DMS53 treated with DMSO at 0.1 percent for 48 hours (cell line): Measurements from ENCODE around the gene ZNF845.
"Not testable (repeated sequence)": the region's sequence is repeated elsewhere in the genome, so short reads cannot be mapped to it uniquely, and the experiment has no call there.

Experiments
- DNase-seq: peaks from one replicate; lab custom pipeline; 2025; ENCODE audit not compliant: unreplicated experiment; lab: John Stamatoyannopoulos, UW

ZNF845 gene

DNA sequence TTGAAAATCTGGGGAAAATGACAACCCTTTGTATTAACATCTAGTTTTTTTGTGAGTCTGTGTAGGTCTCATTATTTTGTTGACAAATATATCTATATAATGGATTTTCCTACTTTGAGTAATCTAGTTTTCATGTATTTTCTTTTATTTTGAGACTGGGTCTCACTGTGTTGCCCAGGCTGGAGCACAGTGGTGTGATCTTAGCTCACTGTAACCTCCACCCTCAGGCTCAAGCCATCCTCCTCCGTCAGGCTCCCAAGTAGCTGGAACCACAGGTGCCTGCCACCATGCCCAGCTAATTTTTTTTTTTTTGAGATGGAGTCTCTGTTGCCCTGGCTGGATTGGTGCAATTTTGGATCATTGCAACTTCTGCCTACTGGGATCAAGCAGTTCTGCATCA lies 41.2 kb downstream of the ZNF845 start:
- no peak for DNase-seq

DNA sequence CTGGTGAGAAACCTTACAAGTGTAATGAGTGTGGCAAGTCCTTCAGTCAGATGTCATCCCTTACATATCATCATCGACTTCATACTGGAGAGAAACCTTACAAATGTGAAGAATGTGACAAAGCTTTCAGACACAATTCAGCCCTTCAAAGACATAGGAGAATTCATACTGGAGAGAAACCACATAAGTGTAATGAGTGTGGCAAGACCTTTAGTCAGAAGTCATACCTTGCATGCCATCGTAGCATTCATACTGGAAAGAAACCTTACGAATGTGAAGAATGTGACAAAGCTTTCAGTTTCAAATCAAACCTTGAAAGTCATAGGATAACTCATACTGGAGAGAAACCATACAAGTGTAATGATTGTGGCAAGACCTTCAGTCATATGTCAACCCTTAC lies 47.8 kb downstream of the ZNF845 start:
- DNase-seq, result no peak

GRCh38 chr19:53388168-53388567 lies 54.6 kb downstream of the ZNF845 start:
- DNase-seq, result no peak

- DNase-seq, result no peak
These were observed 55.4 kb downstream of the ZNF845 start for GRCh38 chr19:53388904-53389303.

- no peak for DNase-seq
These were observed 56.0 kb downstream of the ZNF845 start for GRCh38 chr19:53389571-53389970.

- no peak for DNase-seq
These were observed 56.4 kb downstream of the ZNF845 start for GRCh38 chr19:53389978-53390377.

DNA sequence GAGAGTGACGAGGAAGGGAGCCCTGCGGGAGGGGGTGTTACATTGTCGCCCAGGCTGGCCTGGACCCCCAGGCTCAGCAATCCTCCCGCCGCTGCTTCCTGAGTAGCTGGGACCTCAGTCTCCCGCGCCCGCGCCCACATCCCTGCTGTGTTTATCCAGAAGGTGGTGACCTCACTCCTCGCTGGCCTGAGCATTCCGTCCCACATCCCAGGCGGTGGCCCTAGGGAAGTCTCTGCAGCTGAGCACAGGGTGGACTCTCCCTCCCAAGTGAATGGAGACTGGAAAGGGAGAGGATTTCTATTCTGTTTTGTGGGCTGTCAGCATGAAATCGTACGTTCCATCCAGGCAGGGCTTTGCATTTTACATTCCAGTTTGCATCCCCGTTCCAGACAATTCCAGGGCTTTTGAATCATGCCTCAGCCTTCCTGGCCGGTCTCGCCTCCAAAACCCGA lies 61.0 kb downstream of the ZNF845 start:
- DNase-seq, result peak; percentile 60

DNA sequence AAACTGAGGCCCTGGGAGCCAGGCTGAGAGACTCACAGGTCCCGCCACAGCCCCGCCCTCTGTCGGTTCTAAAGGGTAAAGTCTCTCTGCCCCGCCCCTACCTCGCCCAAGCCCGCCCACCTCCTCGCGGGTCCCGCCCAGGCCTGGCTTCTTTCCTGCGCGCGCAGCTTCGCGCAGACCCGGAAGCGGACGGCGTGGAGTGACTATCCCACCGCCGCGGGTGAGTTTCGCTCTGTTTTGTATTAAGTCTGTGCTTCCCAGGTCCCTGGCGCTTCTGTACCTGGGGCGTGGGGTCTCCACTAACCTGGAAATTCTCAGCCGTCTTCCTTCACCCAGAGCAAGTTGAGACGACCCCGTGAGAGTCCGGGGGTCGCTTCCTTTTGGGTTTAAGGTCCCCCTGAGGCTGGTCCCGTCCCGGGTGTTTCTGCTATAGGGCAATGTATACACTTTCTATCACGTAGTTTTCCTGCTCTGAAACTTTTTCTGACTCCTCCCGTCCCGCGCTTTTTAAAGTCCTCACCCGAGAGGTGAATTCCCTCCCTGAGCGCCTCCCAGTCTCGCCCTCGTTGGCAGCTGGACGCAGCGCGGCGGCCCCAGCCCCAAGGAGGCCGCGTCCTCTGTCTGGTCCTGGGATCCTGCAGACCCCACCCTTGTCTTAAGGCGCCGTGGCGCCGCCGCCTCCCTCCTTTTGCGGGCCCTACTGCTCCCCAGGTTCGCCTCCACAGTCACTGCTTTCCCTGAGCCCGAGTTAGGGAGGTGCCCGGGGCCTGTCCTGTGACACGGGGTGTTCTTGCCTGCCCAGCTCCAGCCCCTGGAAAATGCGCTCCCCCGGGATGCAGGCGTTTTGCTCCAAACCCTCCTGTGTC lies 61.7 kb downstream of the ZNF845 start, which contains the start of gene ZNF765:
Gene ZNF765 (plus strand): TSS at position 176 of the 866 bp plus-strand sequence. CDS start 2,867 bp downstream, outside the sequence.
- DNase-seq, result peak; percentile 77

GRCh38 chr19:53395840-53396524 lies 62.4 kb downstream of the ZNF845 start:
- not testable (repeated sequence) for DNase-seq

DNA sequence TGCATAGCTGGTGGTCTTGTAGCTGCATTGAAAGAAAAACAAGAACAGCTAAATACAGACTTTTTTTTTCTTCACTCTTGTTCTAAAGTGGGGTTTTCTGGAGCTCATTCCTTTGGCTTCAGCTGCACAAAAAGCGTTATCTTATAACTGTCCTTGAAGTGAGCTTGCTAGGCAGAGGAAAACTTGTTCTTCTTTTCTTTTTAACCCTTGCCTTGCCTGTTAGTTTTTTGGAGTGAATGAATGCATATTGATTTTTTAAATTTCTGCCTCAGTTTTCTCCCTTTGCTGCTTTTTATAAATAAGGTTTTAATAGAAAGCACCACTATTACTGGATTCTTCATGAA lies 62.9 kb downstream of the ZNF845 start:
- DNase-seq, result no peak

- not testable (repeated sequence) for DNase-seq
These were observed 64.4 kb downstream of the ZNF845 start for GRCh38 chr19:53397918-53398317.
